T-helper 2 cell treated with Interferon-gamma antibody and Interleukin-4, amounts not matched to agents 100 ng/mL and 5 ng/mL, for 36 hours (primary cell): Measurements from ENCODE around the gene ST6GALNAC5. TPM values are rescaled to one million over a fixed set of nuclear protein-coding genes. Genes with fewer than 3 reads are reported as not detected.
"Not testable (repeated sequence)": the region's sequence is repeated elsewhere in the genome, so short reads cannot be mapped to it uniquely, and the experiment has no call there.

Experiments used
- intact Hi-C: fragments of 100-400 bp; cut with micrococcal nuclease; formaldehyde crosslinking; loops from one replicate; pipeline ENCODE4 v1.15.1; 2023
- total RNA-seq: library from RNA; stranded (reverse); gene quantifications from 2 replicates; pipeline ENCODE4 v1.2.3, GENCODE V29; 2022

Gene ST6GALNAC5
- total RNA-seq, 1 donor from 2014 or later, result not detected

- intact Hi-C loops, result no loop called here
Measured at GRCh38 chr1:76933847-76934815, 66.9 kb downstream of the ST6GALNAC5 start.

- intact Hi-C loops, result no loop called here
Measured at GRCh38 chr1:76938304-76938703, 71.0 kb downstream of the ST6GALNAC5 start.

- intact Hi-C loops, result no loop called here
Measured at GRCh38 chr1:76939050-76939816, 72.0 kb downstream of the ST6GALNAC5 start.

GRCh38 chr1:76939817-76940216 lies 72.5 kb downstream of the ST6GALNAC5 start:
- intact Hi-C loops, result no loop called here

- intact Hi-C loops, result no loop called here
Measured at GRCh38 chr1:76940571-76941335, 73.5 kb downstream of the ST6GALNAC5 start.

- intact Hi-C loops, result no loop called here
Measured at GRCh38 chr1:76942549-76942948, 75.3 kb downstream of the ST6GALNAC5 start.

- intact Hi-C loops, result no loop called here
Measured at GRCh38 chr1:76944942-76945341, 77.7 kb downstream of the ST6GALNAC5 start.

GRCh38 chr1:76948846-76949245 lies 81.6 kb downstream of the ST6GALNAC5 start:
- intact Hi-C loops, result no loop called here

GRCh38 chr1:76949503-76949902 lies 82.2 kb downstream of the ST6GALNAC5 start:
- intact Hi-C loops, result no loop called here

- intact Hi-C loops, result no loop called here
Measured at GRCh38 chr1:76950306-76950705, 83.0 kb downstream of the ST6GALNAC5 start.

- intact Hi-C loops, result no loop called here
Measured at GRCh38 chr1:76951153-76951552, 83.9 kb downstream of the ST6GALNAC5 start.

- intact Hi-C loops, result no loop called here
Measured at GRCh38 chr1:76955652-76956051, 88.4 kb downstream of the ST6GALNAC5 start.

GRCh38 chr1:76957961-76958360 lies 90.7 kb downstream of the ST6GALNAC5 start:
- intact Hi-C loops, result no loop called here

- intact Hi-C loops, result no loop called here
Measured at GRCh38 chr1:76958828-76959227, 91.5 kb downstream of the ST6GALNAC5 start.

GRCh38 chr1:76959556-76959955 lies 92.3 kb downstream of the ST6GALNAC5 start:
- intact Hi-C loops, result no loop called here

- intact Hi-C loops, result no loop called here
Measured at GRCh38 chr1:76961181-76961819, 94.0 kb downstream of the ST6GALNAC5 start.

GRCh38 chr1:76961820-76962207 lies 94.5 kb downstream of the ST6GALNAC5 start:
- intact Hi-C loops, result no loop called here

GRCh38 chr1:76981267-76981666 lies 114.0 kb downstream of the ST6GALNAC5 start:
- intact Hi-C loops, result not testable (repeated sequence)

GRCh38 chr1:76989976-76990375 lies 122.7 kb downstream of the ST6GALNAC5 start:
- intact Hi-C loops, result no loop called here

- intact Hi-C loops, result no loop called here
Measured at GRCh38 chr1:76993036-76993435, 125.8 kb downstream of the ST6GALNAC5 start.
